Mesendoderm (in vitro differentiated cells): ENCODE results near the gene STAT5A.

Experiments
- DNase-seq: peaks from one replicate; pipeline ENCODE4 v3.0.0; 2013
- H2AK5ac ChIP-seq: 2 replicates; pipeline ENCODE4 v1.6.1; 2013; ENCODE audit warnings: low read length, inconsistent platforms
- H2BK120ac ChIP-seq: 2 replicates; pipeline ENCODE4 v1.6.1; 2013; ENCODE audit warnings: low read depth, mild to moderate bottlenecking, low read length, moderate library complexity, mixed read lengths
- H2BK15ac ChIP-seq: replicated peaks from 2 replicates; pipeline ENCODE4 v1.6.1; 2013; ENCODE audit warnings: low read depth, mild to moderate bottlenecking, moderate library complexity
- H2BK5ac ChIP-seq: 2 replicates; pipeline ENCODE4 v1.6.1; 2013; ENCODE audit warnings: low read length, inconsistent platforms
- H3K18ac ChIP-seq: 2 replicates; pipeline ENCODE4 v1.6.1; 2013; ENCODE audit warnings: mild to moderate bottlenecking, low read length, mixed read lengths
- H3K23ac ChIP-seq: one replicate; pipeline ENCODE4 v1.6.1; 2013; ENCODE audit warnings: low read length
- H3K27ac ChIP-seq: 2 replicates; pipeline ENCODE4 v1.5.1; 2013; ENCODE audit warnings: low read depth, mild to moderate bottlenecking, inconsistent platforms, low read length, moderate library complexity
- H3K27me3 ChIP-seq: 2 replicates; pipeline ENCODE4 v1.6.1; 2013; ENCODE audit warnings: low read length, control low read depth, mild to moderate bottlenecking, inconsistent platforms; ENCODE audit not compliant: insufficient read depth, poor library complexity
- H3K36me3 ChIP-seq: 2 replicates; pipeline ENCODE4 v1.6.1; 2013; ENCODE audit warnings: low read length, inconsistent platforms; ENCODE audit not compliant: control insufficient read depth, insufficient read depth
- H3K4ac ChIP-seq: one replicate; pipeline ENCODE4 v1.6.1; 2013; ENCODE audit warnings: low read depth, mild to moderate bottlenecking, low read length, moderate library complexity
- H3K4me1 ChIP-seq: 2 replicates; pipeline ENCODE4 v1.6.1; 2013; ENCODE audit warnings: low read depth, low read length, inconsistent platforms; ENCODE audit not compliant: control insufficient read depth
- H3K4me2 ChIP-seq: 2 replicates; pipeline ENCODE4 v1.6.1; 2013; ENCODE audit warnings: low read length
- H3K4me3 ChIP-seq: 2 replicates; pipeline ENCODE4 v1.5.1; 2013; ENCODE audit warnings: mild to moderate bottlenecking, low read length
- H3K56ac ChIP-seq: one replicate; pipeline ENCODE4 v1.6.1; 2013; ENCODE audit warnings: low read length
- H3K79me1 ChIP-seq: 2 replicates; pipeline ENCODE4 v1.6.1; 2013; ENCODE audit warnings: low read length, inconsistent platforms
- H3K79me2 ChIP-seq: 2 replicates; pipeline ENCODE4 v1.6.1; 2013; ENCODE audit warnings: mild to moderate bottlenecking, low read length; ENCODE audit not compliant: control insufficient read depth, insufficient read depth
- H3K9ac ChIP-seq: 2 replicates; pipeline ENCODE4 v1.6.1; 2013; ENCODE audit warnings: low read length, inconsistent platforms
- H4K5ac ChIP-seq: one replicate; pipeline ENCODE4 v1.6.1; 2013; ENCODE audit warnings: low read length
- H4K8ac ChIP-seq: one replicate; pipeline ENCODE4 v1.6.1; 2013; ENCODE audit warnings: low read depth, mild to moderate bottlenecking, control low read depth, low read length, moderate library complexity
- WGBS: extraction: QIAGEN DNeasy Blood & Tissue Kit; methylation state at CpG from one replicate; pipeline ENCODE4 v1.1.7; 2013; ENCODE audit warnings: low lambda C conversion rate, missing lambda C conversion rate; ENCODE audit not compliant: insufficient coverage; ENCODE audit errors: extremely low coverage; 5-methylcytosine and 5-hydroxymethylcytosine counted together

The STAT5A gene

GRCh38 chr17:42345396-42346073 is 57.2 kb downstream of the STAT5A start:
- DNase-seq = no peak
- Histone ChIP-seq H3K36me3 (no peaks in the 10 kb centered on the region), H2BK15ac (no peak overlapping the region), H3K4ac (no peak overlapping the region), H3K79me1 (peaks cover 1% of the 10 kb centered on the region), H3K27me3 (no peaks in the 10 kb centered on the region), H2BK5ac (no peak overlapping the region), H2AK5ac (no peak overlapping the region), H3K23ac (no peak overlapping the region), H3K4me3 (no peak overlapping the region), H3K27ac (no peak overlapping the region), H2BK120ac (no peak overlapping the region), H3K4me2 (no peak overlapping the region), H4K8ac (no peak overlapping the region), H3K18ac (no peak overlapping the region), H3K4me1 (no peaks in the 10 kb centered on the region), H3K9ac (no peak overlapping the region), H3K79me2 (no peaks in the 10 kb centered on the region), H3K56ac (no peak overlapping the region), H4K5ac (no peak overlapping the region)
- WGBS = no CpG with 5 or more reads among the region's 13 CpGs

GRCh38 chr17:42346481-42346880 is 58.2 kb downstream of the STAT5A start:
- no peak overlapping the region for H2BK5ac ChIP-seq
- WGBS = no CpG with 5 or more reads among the region's 8 CpGs
- H3K23ac ChIP-seq = no peak overlapping the region
- no peaks in the 10 kb centered on the region for H3K79me2 ChIP-seq
- H3K4me3 ChIP-seq = no peak overlapping the region
- H3K18ac ChIP-seq = no peak overlapping the region
- H3K36me3 ChIP-seq = no peaks in the 10 kb centered on the region
- no peak overlapping the region for H4K5ac ChIP-seq
- no peak for DNase-seq
- peaks cover 1% of the 10 kb centered on the region for H3K79me1 ChIP-seq
- no peak overlapping the region for H2BK120ac ChIP-seq
- H3K4ac ChIP-seq = no peak overlapping the region
- no peak overlapping the region for H2AK5ac ChIP-seq
- H3K27me3 ChIP-seq = no peaks in the 10 kb centered on the region
- no peak overlapping the region for H2BK15ac ChIP-seq
- H3K9ac ChIP-seq = no peak overlapping the region
- no peak overlapping the region for H3K56ac ChIP-seq
- H4K8ac ChIP-seq = no peak overlapping the region
- H3K4me2 ChIP-seq = no peak overlapping the region
- H3K27ac ChIP-seq = no peak overlapping the region
- no peaks in the 10 kb centered on the region for H3K4me1 ChIP-seq

- Histone ChIP-seq H3K4me2 (no peak overlapping the region), H2BK120ac (no peak overlapping the region), H4K8ac (no peak overlapping the region), H3K27me3 (no peaks in the 10 kb centered on the region), H3K79me1 (peaks cover 2% of the 10 kb centered on the region), H2BK15ac (no peak overlapping the region), H3K18ac (no peak overlapping the region), H2AK5ac (no peak overlapping the region), H3K79me2 (peaks cover under 1% of the 10 kb centered on the region), H2BK5ac (no peak overlapping the region), H3K4me3 (no peak overlapping the region), H4K5ac (no peak overlapping the region), H3K4ac (no peak overlapping the region), H3K23ac (no peak overlapping the region), H3K27ac (no peak overlapping the region), H3K36me3 (no peaks in the 10 kb centered on the region), H3K56ac (no peak overlapping the region), H3K4me1 (no peaks in the 10 kb centered on the region), H3K9ac (no peak overlapping the region)
- DNase-seq = no peak
Measured at GRCh38 chr17:42347198-42347597, 58.9 kb downstream of the STAT5A start.

GRCh38 chr17:42347606-42348005 is 59.3 kb downstream of the STAT5A start:
- Histone ChIP-seq H4K8ac (no peak overlapping the region), H2AK5ac (no peak overlapping the region), H3K4me1 (no peaks in the 10 kb centered on the region), H4K5ac (no peak overlapping the region), H3K36me3 (no peaks in the 10 kb centered on the region), H3K9ac (no peak overlapping the region), H2BK120ac (no peak overlapping the region), H3K4me2 (no peak overlapping the region), H3K27ac (no peak overlapping the region), H3K4me3 (no peak overlapping the region), H3K79me1 (peaks cover 4% of the 10 kb centered on the region), H3K56ac (no peak overlapping the region), H2BK15ac (no peak overlapping the region), H3K18ac (no peak overlapping the region), H2BK5ac (no peak overlapping the region), H3K27me3 (no peaks in the 10 kb centered on the region), H3K79me2 (peaks cover 2% of the 10 kb centered on the region), H3K23ac (no peak overlapping the region), H3K4ac (no peak overlapping the region)
- DNase-seq = no peak
- WGBS = no CpG with 5 or more reads among the region's 3 CpGs

GRCh38 chr17:42348104-42348503 is 59.8 kb downstream of the STAT5A start:
- Histone ChIP-seq H3K27ac (no peak overlapping the region), H3K27me3 (no peaks in the 10 kb centered on the region), H4K8ac (no peak overlapping the region), H2BK120ac (no peak overlapping the region), H2BK5ac (no peak overlapping the region), H3K23ac (no peak overlapping the region), H3K79me2 (peaks cover 2% of the 10 kb centered on the region), H3K4me1 (no peaks in the 10 kb centered on the region), H3K18ac (no peak overlapping the region), H3K36me3 (no peaks in the 10 kb centered on the region), H3K4ac (no peak overlapping the region), H3K9ac (no peak overlapping the region), H3K79me1 (peaks cover 4% of the 10 kb centered on the region), H4K5ac (no peak overlapping the region), H2AK5ac (no peak overlapping the region), H3K56ac (no peak overlapping the region), H3K4me2 (no peak overlapping the region), H2BK15ac (no peak overlapping the region), H3K4me3 (no peak overlapping the region)
- no peak for DNase-seq
- WGBS = no CpG with 5 or more reads among the region's 3 CpGs
